Fibroblast of peridontal ligament (primary cell): ENCODE data around the gene MYO1A.
A peak's percentile ranks its signal among the peaks of the same experiment; 100 is the strongest.

Source experiments
- DNase-seq: peaks from one replicate; pipeline ENCODE4 v3.0.0-alpha.2; 2010; ENCODE audit errors: extremely low read depth

Gene MYO1A

GRCh38 chr12:57012600-57013465, 37.1 kb downstream of the MYO1A start:
- no peak for DNase-seq

- DNase-seq, result no peak
Observed at GRCh38 chr12:57011438-57012424, 38.2 kb downstream of the MYO1A start.

- DNase-seq, result no peak
Observed at GRCh38 chr12:57010627-57011247, 39.2 kb downstream of the MYO1A start.

GRCh38 chr12:57009949-57010626, 39.8 kb downstream of the MYO1A start:
- no peak for DNase-seq

- peak; percentile 87 for DNase-seq
Observed at GRCh38 chr12:57008178-57008577, 41.8 kb downstream of the MYO1A start.

- no peak for DNase-seq
Observed at GRCh38 chr12:57006809-57007475, 43.0 kb downstream of the MYO1A start.

- peak; percentile 18 for DNase-seq
Observed at GRCh38 chr12:57005980-57006808, 43.7 kb downstream of the MYO1A start, which contains the start of gene ZBTB39. Gene ZBTB39, minus strand, starts transcription at chr12:57006546. Its CDS starts 1,629 bp downstream, at chr12:57004917.

- no peak for DNase-seq
Observed at GRCh38 chr12:57004651-57005050, 45.3 kb downstream of the MYO1A start.

- no peak for DNase-seq
Observed at GRCh38 chr12:57003395-57003794, 46.5 kb downstream of the MYO1A start.

- DNase-seq, result peak; percentile 43
Observed at GRCh38 chr12:57001448-57001906, 48.5 kb downstream of the MYO1A start.

GRCh38 chr12:57000393-57000792, 49.5 kb downstream of the MYO1A start:
- no peak for DNase-seq

GRCh38 chr12:56999456-56999855, 50.5 kb downstream of the MYO1A start:
- no peak for DNase-seq

GRCh38 chr12:56998981-56999380, 50.9 kb downstream of the MYO1A start:
- DNase-seq, result no peak

- DNase-seq, result no peak
Observed at GRCh38 chr12:56998316-56998715, 51.6 kb downstream of the MYO1A start.

- DNase-seq, result no peak
Observed at GRCh38 chr12:56996793-56997545, 53.0 kb downstream of the MYO1A start.

GRCh38 chr12:56995930-56996496, 53.9 kb downstream of the MYO1A start:
- DNase-seq, result no peak

GRCh38 chr12:56995201-56995929, 54.6 kb downstream of the MYO1A start:
- no peak for DNase-seq

- no peak for DNase-seq
Observed at GRCh38 chr12:56994231-56994746, 55.6 kb downstream of the MYO1A start.
